GM23248 (cell line): Measurements from ENCODE around the gene CHADL.

Experiments used
- EZH2 ChIP-seq: fragments of 200-600 bp; sonication (generic); IDR thresholded peaks from 2 replicates; pipeline ENCODE4 v1.6.1; 2018; ENCODE audit warnings: antibody characterized with exemption, mild to moderate bottlenecking; ENCODE audit not compliant: insufficient read depth, poor library complexity, severe bottlenecking
- EZH2phosphoT487 ChIP-seq: fragments of 200-600 bp; sonication (generic); IDR thresholded peaks from 2 replicates; pipeline ENCODE4 v1.6.1; 2018; ENCODE audit warnings: antibody characterized with exemption, moderate library complexity, mild to moderate bottlenecking, low read depth; ENCODE audit not compliant: insufficient read depth

GRCh38 chr22:41231369-41231768 lies 9.4 kb downstream of the CHADL start:
- no peak for TF ChIP-seq EZH2
- no peak for TF ChIP-seq EZH2phosphoT487
